LNCaP clone FGC (cell line): ENCODE results near the gene TACC3.

ENCODE experiments used
- DNase-seq: peaks from one replicate; pipeline ENCODE4 v3.0.0-alpha.2; 2011; ENCODE audit warnings: low read depth
- H3K4me3 ChIP-seq: 2 replicates; pipeline ENCODE4 v1.5.1; 2011; ENCODE audit warnings: mild to moderate bottlenecking, low read depth, low read length, control low read depth
- TF ChIP-seq, protein P1 (sequence below): IDR thresholded peaks from 2 replicates; pipeline ENCODE4 v1.5.1; 2012; ENCODE audit warnings: mild to moderate bottlenecking; ENCODE audit not compliant: control insufficient read depth, insufficient read depth; ENCODE audit errors: extremely low read depth

The TACC3 gene

DNA sequence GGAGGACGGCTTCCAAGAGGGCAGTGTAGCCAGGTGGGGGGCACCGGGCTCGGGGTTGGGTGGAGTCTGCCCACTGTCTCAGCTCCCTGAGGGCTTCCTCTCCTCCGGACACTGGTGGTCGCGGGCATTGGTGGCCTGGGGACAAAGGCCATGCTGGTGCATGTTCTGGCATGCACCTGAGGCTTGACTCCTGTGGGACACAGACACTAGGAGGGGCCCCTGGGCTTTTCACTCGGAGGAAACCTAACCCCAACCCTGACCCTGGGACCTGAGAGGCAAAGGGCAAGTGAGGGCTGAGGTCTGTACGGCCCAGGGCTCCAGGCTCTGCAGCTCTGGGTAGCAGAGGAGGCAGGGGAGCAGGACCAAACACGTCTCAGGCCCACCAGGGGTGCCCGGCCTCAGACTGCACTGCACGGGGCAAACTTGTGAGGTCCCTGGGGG lies 49.5 kb downstream of the TACC3 start:
- no peak for DNase-seq
- H3K4me3 ChIP-seq, result no peak overlapping the region
- TF ChIP-seq, protein P1, sequence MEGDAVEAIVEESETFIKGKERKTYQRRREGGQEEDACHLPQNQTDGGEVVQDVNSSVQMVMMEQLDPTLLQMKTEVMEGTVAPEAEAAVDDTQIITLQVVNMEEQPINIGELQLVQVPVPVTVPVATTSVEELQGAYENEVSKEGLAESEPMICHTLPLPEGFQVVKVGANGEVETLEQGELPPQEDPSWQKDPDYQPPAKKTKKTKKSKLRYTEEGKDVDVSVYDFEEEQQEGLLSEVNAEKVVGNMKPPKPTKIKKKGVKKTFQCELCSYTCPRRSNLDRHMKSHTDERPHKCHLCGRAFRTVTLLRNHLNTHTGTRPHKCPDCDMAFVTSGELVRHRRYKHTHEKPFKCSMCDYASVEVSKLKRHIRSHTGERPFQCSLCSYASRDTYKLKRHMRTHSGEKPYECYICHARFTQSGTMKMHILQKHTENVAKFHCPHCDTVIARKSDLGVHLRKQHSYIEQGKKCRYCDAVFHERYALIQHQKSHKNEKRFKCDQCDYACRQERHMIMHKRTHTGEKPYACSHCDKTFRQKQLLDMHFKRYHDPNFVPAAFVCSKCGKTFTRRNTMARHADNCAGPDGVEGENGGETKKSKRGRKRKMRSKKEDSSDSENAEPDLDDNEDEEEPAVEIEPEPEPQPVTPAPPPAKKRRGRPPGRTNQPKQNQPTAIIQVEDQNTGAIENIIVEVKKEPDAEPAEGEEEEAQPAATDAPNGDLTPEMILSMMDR, result no peak

- TF ChIP-seq, protein P1, result no peak
- DNase-seq, result no peak
- no peak overlapping the region for H3K4me3 ChIP-seq
These were observed 50.4 kb downstream of the TACC3 start for GRCh38 chr4:1771555-1772305.

DNA sequence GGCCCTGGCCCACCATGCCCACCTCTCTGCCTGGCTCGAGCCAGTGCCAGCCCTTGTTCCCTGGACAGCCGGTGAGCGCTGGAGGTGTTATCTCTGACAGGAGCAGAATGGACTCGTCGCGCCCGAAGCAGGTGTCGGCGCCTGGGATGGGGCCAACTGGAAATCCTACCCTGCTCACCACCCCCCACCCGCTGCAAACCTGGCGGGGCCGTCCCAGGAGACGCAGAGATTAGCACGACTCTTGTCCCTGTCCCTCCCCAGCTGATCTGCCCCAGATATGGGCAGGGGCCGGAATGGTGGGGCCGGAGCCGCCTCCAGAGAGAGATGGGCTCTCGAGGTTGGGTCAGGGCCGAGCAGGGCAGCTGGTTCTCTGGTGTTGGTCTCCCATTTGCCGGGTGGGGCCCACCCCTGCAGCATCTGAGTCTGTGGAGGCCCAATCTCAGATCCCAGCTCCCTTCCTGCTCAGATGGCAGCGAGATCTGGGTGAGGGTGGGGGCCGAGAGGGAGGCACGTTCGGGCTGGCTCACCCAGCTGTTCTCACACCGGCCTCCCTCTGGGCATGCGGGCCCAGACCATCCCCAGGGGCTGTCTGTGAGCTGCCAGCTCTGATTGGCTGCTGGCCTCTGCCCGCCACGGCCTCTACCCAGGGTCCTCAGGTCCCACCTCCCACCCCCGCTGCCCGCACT lies 51.7 kb downstream of the TACC3 start:
- TF ChIP-seq, protein P1, result no peak
- no peak for DNase-seq
- no peak overlapping the region for H3K4me3 ChIP-seq

DNA sequence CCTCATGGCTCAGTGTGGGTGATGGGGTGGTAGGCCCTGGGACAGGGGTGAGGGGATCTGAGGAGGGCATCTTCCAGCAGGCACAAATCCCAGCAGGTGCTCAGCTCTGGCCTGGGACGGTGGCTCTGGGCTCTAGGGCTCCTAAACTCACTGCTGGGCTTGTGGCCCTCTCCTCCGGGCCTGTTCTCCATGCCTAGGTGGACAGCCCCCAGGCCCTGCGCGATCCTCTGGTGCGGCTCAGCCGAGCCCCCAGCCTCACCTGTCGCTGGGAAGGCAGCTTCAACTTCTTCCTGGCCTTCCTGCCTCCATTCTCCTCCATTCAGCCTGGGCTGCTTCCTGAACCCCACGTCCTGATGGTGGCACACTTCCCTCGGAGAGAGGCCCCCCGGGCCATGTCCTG lies 52.4 kb downstream of the TACC3 start:
- H3K4me3 ChIP-seq, result no peak overlapping the region
- TF ChIP-seq, protein P1, result no peak
- DNase-seq, result no peak

GRCh38 chr4:1775731-1776500 lies 54.6 kb downstream of the TACC3 start:
- no peak overlapping the region for H3K4me3 ChIP-seq
- no peak for DNase-seq
- TF ChIP-seq, protein P1, result no peak

DNA sequence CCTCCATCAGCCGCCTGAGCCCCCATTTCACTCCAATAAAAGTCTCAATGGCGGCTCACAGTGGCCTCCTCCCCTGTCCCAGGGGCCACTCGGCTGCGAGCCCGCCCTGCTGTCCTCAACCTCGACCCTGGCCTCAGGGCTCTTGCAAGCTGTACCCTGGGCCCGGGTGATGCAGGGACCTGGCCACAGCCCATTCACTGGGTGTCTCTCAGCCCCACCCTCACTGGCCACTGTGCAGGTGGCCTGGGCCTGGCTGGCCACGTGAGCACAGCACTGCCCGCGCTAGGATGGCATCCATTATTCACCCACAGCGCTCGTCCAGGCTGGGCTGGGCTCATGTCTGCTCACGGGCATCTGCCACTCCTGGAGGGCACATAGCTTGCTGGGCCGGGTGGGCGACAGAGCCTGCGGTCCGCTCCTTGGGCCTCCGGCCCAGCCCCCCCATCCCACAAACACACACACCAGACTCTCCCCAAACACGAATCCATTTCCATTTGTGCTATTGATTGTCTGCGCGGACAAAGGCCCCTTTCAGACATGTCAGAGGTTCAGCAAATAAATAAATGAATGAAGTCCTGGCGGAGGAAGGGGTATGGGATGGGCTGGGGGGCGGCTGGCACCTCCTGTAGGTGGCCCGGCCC lies 55.3 kb downstream of the TACC3 start:
- no peak for DNase-seq
- TF ChIP-seq, protein P1, result no peak
- no peak overlapping the region for H3K4me3 ChIP-seq
